ENCODE data around the gene NCL.

The NCL gene

GRCh38 chr2:231463698-231464575 is at the start of gene NCL:
Gene NCL, minus strand, starts transcription at chr2:231464484. Its CDS starts 131 bp downstream, at chr2:231464353.
- peak; percentile 90 for DNase-seq

- DNase-seq: no peak
These were observed 49.5 kb upstream of the NCL start for GRCh38 chr2:231513746-231514224.

GRCh38 chr2:231512222-231512621 is 47.9 kb upstream of the NCL start:
- DNase-seq: no peak

GRCh38 chr2:231503766-231504165 is 39.5 kb upstream of the NCL start:
- DNase-seq: no peak

- DNase-seq: no peak
These were observed 38.3 kb upstream of the NCL start for GRCh38 chr2:231502596-231502995.

- no peak for DNase-seq
These were observed 33.4 kb upstream of the NCL start for GRCh38 chr2:231497651-231498050.

GRCh38 chr2:231494669-231495068 is 30.4 kb upstream of the NCL start:
- DNase-seq: no peak

- DNase-seq: no peak
These were observed 26.5 kb upstream of the NCL start for GRCh38 chr2:231490801-231491200.

GRCh38 chr2:231489990-231490389 is 25.7 kb upstream of the NCL start:
- no peak for DNase-seq

- no peak for DNase-seq
These were observed 24.0 kb upstream of the NCL start for GRCh38 chr2:231488331-231488730.

- no peak for DNase-seq
These were observed 22.7 kb upstream of the NCL start for GRCh38 chr2:231486851-231487596.

GRCh38 chr2:231483398-231484329 is 19.4 kb upstream of the NCL start:
- no peak for DNase-seq

- DNase-seq: peak; percentile 82
These were observed 18.6 kb upstream of the NCL start for GRCh38 chr2:231482806-231483391.

- no peak for DNase-seq
These were observed 16.5 kb upstream of the NCL start for GRCh38 chr2:231480781-231481180.

- DNase-seq: no peak
These were observed 15.2 kb upstream of the NCL start for GRCh38 chr2:231479455-231479854.

- DNase-seq: no peak
These were observed 12.6 kb upstream of the NCL start for GRCh38 chr2:231476920-231477319.

GRCh38 chr2:231475965-231476364 is 11.7 kb upstream of the NCL start:
- DNase-seq: no peak

GRCh38 chr2:231472816-231473215 is 8.5 kb upstream of the NCL start:
- DNase-seq: no peak

GRCh38 chr2:231470246-231470900 is 6.1 kb upstream of the NCL start:
- DNase-seq: no peak

- DNase-seq: no peak
These were observed 5.3 kb upstream of the NCL start for GRCh38 chr2:231469583-231469950.

- DNase-seq: no peak
These were observed 3.6 kb upstream of the NCL start for GRCh38 chr2:231467613-231468530.
